Measurements from ENCODE around the gene OR2AG2. TPM values are rescaled to one million over a fixed set of nuclear protein-coding genes. Genes with fewer than 3 reads are reported as not detected.

Gene OR2AG2
- 0.16 TPM in 1 of 2 replicates, not detected in the other for total RNA-seq

GRCh38 chr11:6771926-6772893, at the start of gene OR2AG2:
TSS of gene OR2AG2 (minus strand) at chr11:6771976. CDS start at chr11:6768957, 3,019 bp downstream.

GRCh38 chr11:6799402-6799801, 27.6 kb upstream of the OR2AG2 start, which contains the start of gene OR6A2:
TSS of gene OR6A2 (minus strand) at chr11:6799689. CDS start at chr11:6795708, 3,981 bp downstream.

GRCh38 chr11:6782720-6783119, 10.9 kb upstream of the OR2AG2 start, which contains the start of gene OR2AG1:
TSS of gene OR2AG1 (plus strand) at chr11:6783020. CDS start at chr11:6785038, 2,018 bp downstream.

Other genes starting within 250 kb of the OR2AG2 start
- gene RRP8, start 168.4 kb downstream of the OR2AG2 start, total RNA-seq, result 5.1 and 6.9 TPM in 2 replicates
- 137 and 176 TPM in 2 replicates for gene ILK, start 168.2 kb downstream of the OR2AG2 start, total RNA-seq
- gene TAF10, start 159.8 kb downstream of the OR2AG2 start, total RNA-seq, result 58.7 and 78.2 TPM in 2 replicates
- 53.4 and 73.6 TPM in 2 replicates for gene TPP1, start 152.6 kb downstream of the OR2AG2 start, total RNA-seq
- 13.7 and 28.4 TPM in 2 replicates for gene DCHS1, start 116.2 kb downstream of the OR2AG2 start, total RNA-seq
- gene MRPL17, start 88.6 kb downstream of the OR2AG2 start, total RNA-seq, result 42.8 and 57.2 TPM in 2 replicates
- not detected in 2 replicates for gene OR2AG1, start 11.0 kb upstream of the OR2AG2 start, total RNA-seq
- gene OR6A2, start 27.7 kb upstream of the OR2AG2 start, total RNA-seq, result 0.09 and 0.16 TPM in 2 replicates
- gene OR10A5, start 73.7 kb upstream of the OR2AG2 start, total RNA-seq, result not detected in 2 replicates
- not detected in 2 replicates for gene OR10A2, start 91.1 kb upstream of the OR2AG2 start, total RNA-seq
- gene OR10A4, start 104.6 kb upstream of the OR2AG2 start, total RNA-seq, result not detected in 2 replicates
- gene OR2D2, start 120.5 kb upstream of the OR2AG2 start, total RNA-seq, result 0.09 and 0.16 TPM in 2 replicates
- gene OR2D3, start 149.0 kb upstream of the OR2AG2 start, total RNA-seq, result not detected in 2 replicates
- 1.4 and 3.0 TPM in 2 replicates for gene ZNF215, start 154.4 kb upstream of the OR2AG2 start, total RNA-seq
- gene ZNF214, start 248.4 kb upstream of the OR2AG2 start, total RNA-seq, result 8.0 and 19.6 TPM in 2 replicates
- gene NLRP14, start 248.5 kb upstream of the OR2AG2 start, total RNA-seq, result 0.09 and 0.16 TPM in 2 replicates